22Rv1 (cell line): ENCODE measurements around the gene ZNF821.

Experiments
- H3K27ac ChIP-seq: fragments of 450-650 bp; 2 replicates; pipeline ENCODE4 v1.5.1; 2017
- CTCF ChIP-seq: fragments of 450-650 bp; IDR thresholded peaks from 2 replicates; pipeline ENCODE4 v1.5.1; 2017; ENCODE audit warnings: mild to moderate bottlenecking
- ZFX ChIP-seq: fragments of 450-650 bp; IDR thresholded peaks from 2 replicates; pipeline ENCODE4 v1.6.1; 2017; ENCODE audit warnings: antibody characterized with exemption, borderline replicate concordance

Gene ZNF821

GRCh38 chr16:71859762-71860521, 24.0 kb downstream of the ZNF821 start:
- TF ChIP-seq CTCF (no peak), ZFX (no peak)
- H3K27ac ChIP-seq: no peak overlapping the region

GRCh38 chr16:71855937-71856662, 27.9 kb downstream of the ZNF821 start:
- no peak for TF ChIP-seq ZFX
- TF ChIP-seq CTCF: no peak
- no peak overlapping the region for H3K27ac ChIP-seq

GRCh38 chr16:71854369-71854948, 29.5 kb downstream of the ZNF821 start:
- TF ChIP-seq ZFX (no peak), CTCF (no peak)
- H3K27ac ChIP-seq: no peak overlapping the region

GRCh38 chr16:71853413-71853812, 30.6 kb downstream of the ZNF821 start:
- no peak for TF ChIP-seq ZFX
- TF ChIP-seq CTCF: no peak
- H3K27ac ChIP-seq: no peak overlapping the region

- TF ChIP-seq ZFX (no peak), CTCF (no peak)
- no peak overlapping the region for H3K27ac ChIP-seq
Measured at GRCh38 chr16:71852561-71852960, 31.4 kb downstream of the ZNF821 start.

GRCh38 chr16:71852158-71852557, 31.8 kb downstream of the ZNF821 start:
- TF ChIP-seq CTCF (no peak), ZFX (no peak)

GRCh38 chr16:71851746-71852145, 32.2 kb downstream of the ZNF821 start:
- no peak for TF ChIP-seq CTCF
- no peak for TF ChIP-seq ZFX
- H3K27ac ChIP-seq: no peak overlapping the region

More at GRCh38 chr16:71852158-71852557, 31.8 kb downstream of the ZNF821 start:
- no peak overlapping the region for H3K27ac ChIP-seq
